Measurements from ENCODE around the gene PHF23.

Gene PHF23

GRCh38 chr17:7266784-7267183 is 27.5 kb upstream of the PHF23 start:
- DNase-seq (ENCODE audit: low read depth, low spot score): no peak
- Histone ChIP-seq H3K4me1 (ENCODE audit: control insufficient read depth, insufficient read depth, low read length) (peaks cover 2% of the 10 kb centered on the region; the same call in 1 of the 2 replicates), H3K27ac (ENCODE audit: low read length) (no peak overlapping the region), H3K4me3 (ENCODE audit: low read length) (no peak overlapping the region), H3K9me3 (ENCODE audit: control insufficient read depth, insufficient read depth, low read length) (no peaks in the 10 kb centered on the region), H3K36me3 (ENCODE audit: control insufficient read depth, insufficient read depth, low read length) (no peaks in the 10 kb centered on the region), H3K27me3 (ENCODE audit: control insufficient read depth, insufficient read depth, low read length) (no peaks in the 10 kb centered on the region)
- no CpG with 5 or more reads among the region's 1 CpG for whole genome bisulfite sequencing (ENCODE audit: insufficient coverage, insufficient read length)

- no peak overlapping the region for H3K27ac ChIP-seq (ENCODE audit: low read length)
- H3K9me3 ChIP-seq (ENCODE audit: control insufficient read depth, insufficient read depth, low read length): no peaks in the 10 kb centered on the region
- peaks cover 7% of the 10 kb centered on the region; the same call in 1 of the 2 replicates for H3K36me3 ChIP-seq (ENCODE audit: control insufficient read depth, insufficient read depth, low read length)
- no peaks in the 10 kb centered on the region for H3K27me3 ChIP-seq (ENCODE audit: control insufficient read depth, insufficient read depth, low read length)
- WGBS (ENCODE audit: insufficient coverage, insufficient read length): no CpG with 5 or more reads among the region's 4 CpGs
- peak overlapping the region; percentile 98; the same call in 1 of the 2 replicates for H3K4me3 ChIP-seq (ENCODE audit: low read length)
- DNase-seq (ENCODE audit: low read depth, low spot score): no peak
- H3K4me1 ChIP-seq (ENCODE audit: control insufficient read depth, insufficient read depth, low read length): peaks cover 2% of the 10 kb centered on the region
Observed at GRCh38 chr17:7263801-7264078, 24.5 kb upstream of the PHF23 start.

GRCh38 chr17:7262935-7263800 is 23.9 kb upstream of the PHF23 start:
- DNase-seq (ENCODE audit: low read depth, low spot score): no peak
- Histone ChIP-seq H3K4me3 (ENCODE audit: low read length) (peak overlapping the region; percentile 98; the same call in 1 of the 2 replicates), H3K27me3 (ENCODE audit: control insufficient read depth, insufficient read depth, low read length) (no peaks in the 10 kb centered on the region), H3K9me3 (ENCODE audit: control insufficient read depth, insufficient read depth, low read length) (no peaks in the 10 kb centered on the region), H3K4me1 (ENCODE audit: control insufficient read depth, insufficient read depth, low read length) (peaks cover 2% of the 10 kb centered on the region), H3K27ac (ENCODE audit: low read length) (no peak overlapping the region), H3K36me3 (ENCODE audit: control insufficient read depth, insufficient read depth, low read length) (peaks cover 8% of the 10 kb centered on the region; the same call in 1 of the 2 replicates)
- no CpG with 5 or more reads among the region's 26 CpGs for WGBS (ENCODE audit: insufficient coverage, insufficient read length)

DNA sequence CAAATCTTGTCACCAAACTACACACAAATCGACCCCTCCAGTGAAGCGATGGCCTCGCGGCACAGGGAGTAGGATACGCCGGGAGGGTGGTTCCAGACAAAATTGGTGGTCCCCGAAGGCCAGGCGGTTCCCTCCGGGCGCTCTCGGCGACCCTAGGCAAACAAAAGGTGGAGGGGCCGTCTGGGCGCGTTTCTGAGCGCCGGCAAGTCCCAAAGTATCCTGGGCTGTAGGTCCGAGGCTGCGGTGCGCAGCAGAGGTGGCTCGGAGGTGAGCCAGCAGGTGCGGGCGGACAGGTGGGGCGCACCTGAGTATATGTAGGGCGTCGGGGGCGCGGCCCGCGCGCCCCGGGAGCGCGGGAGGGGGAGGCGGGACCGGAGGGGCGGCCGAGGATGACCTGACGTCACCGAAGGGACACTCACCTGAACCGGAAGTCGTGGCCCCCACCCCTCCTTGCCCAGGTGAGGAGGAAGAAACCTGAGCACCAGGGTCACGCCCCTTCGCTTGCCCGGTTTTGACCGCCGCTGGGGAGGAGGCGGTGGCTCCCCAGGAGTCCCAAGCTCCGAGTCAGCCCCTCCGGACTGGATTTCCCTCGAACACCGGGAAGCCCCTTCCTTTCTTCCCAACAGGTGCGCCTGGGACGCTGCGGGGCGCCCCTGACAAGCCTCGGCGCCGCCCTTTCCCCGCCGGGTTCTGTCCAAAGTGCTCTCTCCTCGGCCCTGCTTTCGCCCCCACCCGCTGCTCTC is 23.1 kb upstream of the PHF23 start, which contains the start of gene CLDN7:
Gene CLDN7, minus strand, starts transcription at position 287 of the 743 bp plus-strand sequence. CDS start 435 bp downstream, outside the sequence.
- peaks cover 2% of the 10 kb centered on the region for H3K4me1 ChIP-seq (ENCODE audit: control insufficient read depth, insufficient read depth, low read length)
- H3K9me3 ChIP-seq (ENCODE audit: control insufficient read depth, insufficient read depth, low read length): no peaks in the 10 kb centered on the region
- H3K4me3 ChIP-seq (ENCODE audit: low read length): peak within 1 kb of the TSS; percentile 98
- WGBS (ENCODE audit: insufficient coverage, insufficient read length): no CpG with 5 or more reads among the region's 64 CpGs
- peaks cover 8% of the 10 kb centered on the region; the same call in 1 of the 2 replicates for H3K36me3 ChIP-seq (ENCODE audit: control insufficient read depth, insufficient read depth, low read length)
- H3K27ac ChIP-seq (ENCODE audit: low read length): no peak within 1 kb of the TSS
- H3K27me3 ChIP-seq (ENCODE audit: control insufficient read depth, insufficient read depth, low read length): no peaks in the 10 kb centered on the region
- DNase-seq (ENCODE audit: low read depth, low spot score): no peak

DNA sequence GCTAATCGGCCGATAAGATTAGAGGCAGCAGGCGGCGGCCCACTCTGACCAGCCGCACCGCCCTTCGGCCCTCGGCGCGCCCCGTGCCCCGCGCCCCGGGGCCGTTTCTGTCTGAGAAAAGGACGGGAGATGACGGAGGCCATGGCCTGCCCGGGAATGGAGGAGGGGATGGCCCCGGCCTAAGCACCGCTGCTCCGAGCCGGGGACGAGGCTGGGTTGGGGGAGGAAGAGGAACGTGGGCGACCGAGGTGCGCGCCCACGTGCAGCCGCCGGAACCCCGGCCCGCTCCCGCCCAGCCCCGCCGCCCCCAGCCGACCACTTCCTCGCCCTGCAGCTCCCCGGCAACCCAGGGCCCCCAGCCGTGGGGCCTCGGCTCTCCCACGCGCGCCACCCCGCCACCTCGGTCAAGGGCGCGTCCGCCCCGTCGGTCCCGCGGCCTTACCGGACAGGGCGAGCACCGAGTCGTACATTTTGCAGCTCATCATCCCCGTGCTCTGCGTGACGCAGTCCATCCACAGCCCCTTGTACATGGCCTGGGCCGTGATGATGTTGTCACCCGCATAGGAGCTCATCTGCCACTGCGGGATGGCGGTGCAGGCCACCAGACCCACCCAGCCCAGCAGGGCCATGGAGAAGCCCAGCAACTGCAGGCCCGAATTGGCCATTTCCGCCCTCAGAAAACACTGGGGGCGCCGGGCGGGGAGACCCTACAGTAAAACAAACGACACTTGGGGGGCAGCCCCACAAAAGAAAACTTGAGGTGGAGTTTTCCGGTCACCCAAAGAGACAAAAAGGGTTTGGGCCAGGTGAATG is 22.3 kb upstream of the PHF23 start:
- no CpG with 5 or more reads among the region's 71 CpGs for WGBS (ENCODE audit: insufficient coverage, insufficient read length)
- DNase-seq (ENCODE audit: low read depth, low spot score): no peak
- H3K27me3 ChIP-seq (ENCODE audit: control insufficient read depth, insufficient read depth, low read length): no peaks in the 10 kb centered on the region
- no peaks in the 10 kb centered on the region for H3K9me3 ChIP-seq (ENCODE audit: control insufficient read depth, insufficient read depth, low read length)
- no peak overlapping the region for H3K27ac ChIP-seq (ENCODE audit: low read length)
- peaks cover 2% of the 10 kb centered on the region for H3K4me1 ChIP-seq (ENCODE audit: control insufficient read depth, insufficient read depth, low read length)
- peak overlapping the region; percentile 98 for H3K4me3 ChIP-seq (ENCODE audit: low read length)
- H3K36me3 ChIP-seq (ENCODE audit: control insufficient read depth, insufficient read depth, low read length): peaks cover 8% of the 10 kb centered on the region; the same call in 1 of the 2 replicates

- WGBS (ENCODE audit: insufficient coverage, insufficient read length): no CpG with 5 or more reads among the region's 54 CpGs
Observed at GRCh38 chr17:7260651-7261378, 21.6 kb upstream of the PHF23 start.

GRCh38 chr17:7260151-7260550 is 20.9 kb upstream of the PHF23 start:
- no peak for DNase-seq (ENCODE audit: low read depth, low spot score)
- Histone ChIP-seq H3K9me3 (ENCODE audit: control insufficient read depth, insufficient read depth, low read length) (no peaks in the 10 kb centered on the region), H3K27ac (ENCODE audit: low read length) (no peak overlapping the region), H3K36me3 (ENCODE audit: control insufficient read depth, insufficient read depth, low read length) (peaks cover 11% of the 10 kb centered on the region; the same call in 1 of the 2 replicates), H3K4me1 (ENCODE audit: control insufficient read depth, insufficient read depth, low read length) (peaks cover 2% of the 10 kb centered on the region), H3K4me3 (ENCODE audit: low read length) (no peak overlapping the region; the same call in 1 of the 2 replicates), H3K27me3 (ENCODE audit: control insufficient read depth, insufficient read depth, low read length) (no peaks in the 10 kb centered on the region)
- no CpG with 5 or more reads among the region's 4 CpGs for WGBS (ENCODE audit: insufficient coverage, insufficient read length)

More at GRCh38 chr17:7260651-7261378, 21.6 kb upstream of the PHF23 start:
- Histone ChIP-seq H3K9me3 (ENCODE audit: control insufficient read depth, insufficient read depth, low read length) (no peaks in the 10 kb centered on the region), H3K4me3 (ENCODE audit: low read length) (peak overlapping the region; percentile 98), H3K27me3 (ENCODE audit: control insufficient read depth, insufficient read depth, low read length) (no peaks in the 10 kb centered on the region), H3K4me1 (ENCODE audit: control insufficient read depth, insufficient read depth, low read length) (peaks cover 2% of the 10 kb centered on the region), H3K27ac (ENCODE audit: low read length) (no peak overlapping the region), H3K36me3 (ENCODE audit: control insufficient read depth, insufficient read depth, low read length) (peaks cover 11% of the 10 kb centered on the region; the same call in 1 of the 2 replicates)
- DNase-seq (ENCODE audit: low read depth, low spot score): no peak

DNA sequence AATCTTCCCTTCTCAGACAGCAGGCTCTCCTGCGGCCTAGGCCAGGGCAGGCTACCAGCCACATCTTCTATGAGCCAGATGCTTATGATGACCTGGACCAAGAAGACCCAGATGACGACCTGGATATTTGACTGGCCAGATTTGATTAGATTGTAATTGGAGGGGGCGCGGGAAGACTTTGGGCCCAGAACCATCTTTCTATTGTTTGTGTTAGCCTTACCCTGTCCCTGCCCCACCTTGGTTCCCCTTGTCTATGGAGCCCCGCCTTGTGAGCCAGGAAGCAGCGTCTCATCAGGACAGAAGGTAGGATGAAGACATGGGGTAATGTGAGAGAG is 20.3 kb upstream of the PHF23 start:
- Histone ChIP-seq H3K36me3 (ENCODE audit: control insufficient read depth, insufficient read depth, low read length) (peaks cover 13% of the 10 kb centered on the region; the same call in 1 of the 2 replicates), H3K27me3 (ENCODE audit: control insufficient read depth, insufficient read depth, low read length) (no peaks in the 10 kb centered on the region), H3K4me3 (ENCODE audit: low read length) (no peak overlapping the region), H3K27ac (ENCODE audit: low read length) (no peak overlapping the region), H3K9me3 (ENCODE audit: control insufficient read depth, insufficient read depth, low read length) (no peaks in the 10 kb centered on the region), H3K4me1 (ENCODE audit: control insufficient read depth, insufficient read depth, low read length) (peaks cover 2% of the 10 kb centered on the region)
- no CpG with 5 or more reads among the region's 6 CpGs for WGBS (ENCODE audit: insufficient coverage, insufficient read length)
- no peak for DNase-seq (ENCODE audit: low read depth, low spot score)

- H3K4me3 ChIP-seq (ENCODE audit: low read length): no peak overlapping the region
- no peak for DNase-seq (ENCODE audit: low read depth, low spot score)
- WGBS (ENCODE audit: insufficient coverage, insufficient read length): no CpG with 5 or more reads among the region's 7 CpGs
- H3K36me3 ChIP-seq (ENCODE audit: control insufficient read depth, insufficient read depth, low read length): peaks cover 14% of the 10 kb centered on the region; the same call in 1 of the 2 replicates
- no peaks in the 10 kb centered on the region for H3K9me3 ChIP-seq (ENCODE audit: control insufficient read depth, insufficient read depth, low read length)
- H3K27ac ChIP-seq (ENCODE audit: low read length): no peak overlapping the region
- no peaks in the 10 kb centered on the region for H3K27me3 ChIP-seq (ENCODE audit: control insufficient read depth, insufficient read depth, low read length)
- peaks cover 2% of the 10 kb centered on the region for H3K4me1 ChIP-seq (ENCODE audit: control insufficient read depth, insufficient read depth, low read length)
Observed at GRCh38 chr17:7258731-7259554, 19.7 kb upstream of the PHF23 start.
